ENCODE results near the gene TALDO1. TPM values are rescaled to one million over a fixed set of nuclear protein-coding genes. Genes with fewer than 3 reads are reported as not detected.

Gene TALDO1
- total RNA-seq, 1 donor from 2014 or later, result 196 TPM

DNA sequence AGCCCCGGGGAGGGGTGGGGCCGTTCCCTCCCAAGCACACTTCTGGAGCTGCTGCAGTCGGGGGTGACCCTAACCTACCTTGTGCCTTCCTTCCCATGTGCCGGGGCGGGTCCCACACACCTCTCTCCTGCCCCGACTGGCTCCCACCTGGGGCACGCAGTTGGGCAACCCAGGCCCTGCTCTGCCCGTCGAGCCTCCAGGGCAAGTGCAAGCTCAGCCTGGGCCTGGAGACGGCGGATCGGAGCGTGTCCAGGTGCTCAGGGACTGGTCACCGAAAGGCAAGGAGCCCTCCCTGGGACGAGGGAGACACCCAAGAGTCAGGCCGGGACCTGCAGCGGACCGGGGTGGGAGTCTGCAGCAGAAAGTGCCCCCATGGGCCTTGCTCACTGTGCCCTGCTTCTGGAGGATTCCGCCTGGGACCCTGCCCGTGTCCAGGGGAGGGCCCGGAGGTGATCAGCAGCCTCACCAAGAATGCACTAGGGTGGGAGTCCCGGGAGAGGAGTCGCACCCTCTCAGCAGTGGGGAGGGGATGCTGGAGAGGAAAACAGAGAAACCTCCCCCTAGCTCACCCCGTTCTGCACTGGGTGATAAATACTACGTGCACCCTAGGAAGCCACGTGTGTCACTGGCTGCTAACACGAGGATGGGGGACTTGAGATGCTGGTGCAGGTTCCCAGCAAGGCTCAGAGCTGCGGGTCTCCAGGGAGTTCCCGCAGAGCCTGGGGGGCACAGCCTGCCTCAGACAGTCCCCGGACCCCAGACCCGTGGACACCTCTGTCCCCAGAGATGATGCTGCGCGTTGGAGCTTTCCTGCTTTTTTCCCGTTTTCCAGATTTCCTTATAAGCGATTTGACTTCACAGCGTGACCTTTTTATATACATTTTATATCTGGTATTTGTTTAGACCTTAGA is 35.3 kb downstream of the TALDO1 start:
- H3K4me3 ChIP-seq, result no peak overlapping the region
- peaks cover 6% of the 10 kb centered on the region for H3K4me1 ChIP-seq
- DNase-seq, result no peak
- TF ChIP-seq, protein P1, sequence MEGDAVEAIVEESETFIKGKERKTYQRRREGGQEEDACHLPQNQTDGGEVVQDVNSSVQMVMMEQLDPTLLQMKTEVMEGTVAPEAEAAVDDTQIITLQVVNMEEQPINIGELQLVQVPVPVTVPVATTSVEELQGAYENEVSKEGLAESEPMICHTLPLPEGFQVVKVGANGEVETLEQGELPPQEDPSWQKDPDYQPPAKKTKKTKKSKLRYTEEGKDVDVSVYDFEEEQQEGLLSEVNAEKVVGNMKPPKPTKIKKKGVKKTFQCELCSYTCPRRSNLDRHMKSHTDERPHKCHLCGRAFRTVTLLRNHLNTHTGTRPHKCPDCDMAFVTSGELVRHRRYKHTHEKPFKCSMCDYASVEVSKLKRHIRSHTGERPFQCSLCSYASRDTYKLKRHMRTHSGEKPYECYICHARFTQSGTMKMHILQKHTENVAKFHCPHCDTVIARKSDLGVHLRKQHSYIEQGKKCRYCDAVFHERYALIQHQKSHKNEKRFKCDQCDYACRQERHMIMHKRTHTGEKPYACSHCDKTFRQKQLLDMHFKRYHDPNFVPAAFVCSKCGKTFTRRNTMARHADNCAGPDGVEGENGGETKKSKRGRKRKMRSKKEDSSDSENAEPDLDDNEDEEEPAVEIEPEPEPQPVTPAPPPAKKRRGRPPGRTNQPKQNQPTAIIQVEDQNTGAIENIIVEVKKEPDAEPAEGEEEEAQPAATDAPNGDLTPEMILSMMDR (IDR thresholded peaks at IDR 0.05), result no peak
- H3K27ac ChIP-seq, result no peak overlapping the region
- no peak for ATAC-seq
- no peaks in the 10 kb centered on the region for H3K27me3 ChIP-seq
- H3K36me3 ChIP-seq, result no peaks in the 10 kb centered on the region
- intact Hi-C loops (cut with DNase I), result no loop called here
- H3K9me3 ChIP-seq, result no peaks in the 10 kb centered on the region

- Histone ChIP-seq H3K27me3 (no peaks in the 10 kb centered on the region), H3K4me1 (no peaks in the 10 kb centered on the region), H3K9me3 (no peaks in the 10 kb centered on the region), H3K36me3 (no peaks in the 10 kb centered on the region), H3K4me3 (no peak overlapping the region), H3K27ac (no peak overlapping the region)
- TF ChIP-seq, protein P1 (IDR thresholded peaks at IDR 0.05), result peak; percentile 67
- DNase-seq (peak; percentile 92), ATAC-seq (peak; percentile 91)
- intact Hi-C loops (cut with DNase I), result no loop called here
Measured at GRCh38 chr11:783581-784015, 36.3 kb downstream of the TALDO1 start.

- Histone ChIP-seq H3K4me3 (no peak overlapping the region), H3K9me3 (no peaks in the 10 kb centered on the region), H3K27ac (no peak overlapping the region), H3K36me3 (no peaks in the 10 kb centered on the region), H3K27me3 (no peaks in the 10 kb centered on the region), H3K4me1 (no peaks in the 10 kb centered on the region)
- ATAC-seq (no peak), DNase-seq (no peak)
- intact Hi-C loops (cut with DNase I), result no loop called here
- TF ChIP-seq, protein P1 (IDR thresholded peaks at IDR 0.05), result no peak
Measured at GRCh38 chr11:786235-787083, 39.2 kb downstream of the TALDO1 start.

DNA sequence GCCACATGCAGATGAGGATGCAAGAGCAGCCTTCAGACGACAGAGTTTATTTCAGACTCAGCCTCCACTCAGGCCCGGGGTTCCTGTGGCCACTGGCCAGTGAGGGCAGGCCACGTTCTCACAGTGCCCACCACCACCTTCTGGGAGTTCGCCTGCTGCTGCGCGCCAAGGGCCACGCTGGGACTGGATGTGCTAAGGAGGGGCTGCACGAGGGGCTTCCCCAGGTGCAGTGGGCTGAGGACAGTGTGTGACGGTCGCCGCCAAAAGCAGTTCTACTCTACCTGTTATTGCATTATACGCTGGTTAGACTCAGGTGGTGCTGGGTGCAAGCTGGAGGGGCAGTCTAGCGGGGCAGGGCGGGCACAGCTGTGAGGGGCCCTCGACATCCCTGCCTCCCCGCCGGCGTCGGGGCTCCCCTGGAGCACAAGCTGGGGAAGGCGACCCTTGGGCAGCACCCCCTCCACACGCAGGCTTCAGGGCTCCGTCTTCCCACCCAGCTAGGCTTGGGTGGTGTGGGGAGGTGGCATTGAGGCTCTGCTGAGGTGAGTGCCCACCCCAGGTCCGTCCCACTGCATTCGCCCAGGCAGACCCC is 39.9 kb downstream of the TALDO1 start:
- Histone ChIP-seq H3K27ac (no peak overlapping the region), H3K36me3 (peaks cover 6% of the 10 kb centered on the region), H3K27me3 (no peaks in the 10 kb centered on the region), H3K9me3 (no peaks in the 10 kb centered on the region), H3K4me1 (no peaks in the 10 kb centered on the region), H3K4me3 (no peak overlapping the region)
- ATAC-seq (no peak), DNase-seq (no peak)
- TF ChIP-seq, protein P1 (IDR thresholded peaks at IDR 0.05), result no peak
- intact Hi-C loops (cut with DNase I), result no loop called here

- DNase-seq (no peak), ATAC-seq (no peak)
- intact Hi-C loops (cut with DNase I), result no loop called here
- no peaks in the 10 kb centered on the region for H3K9me3 ChIP-seq
- H3K4me3 ChIP-seq, result no peak overlapping the region
- H3K4me1 ChIP-seq, result no peaks in the 10 kb centered on the region
- H3K27me3 ChIP-seq, result no peaks in the 10 kb centered on the region
- H3K27ac ChIP-seq, result no peak overlapping the region
- H3K36me3 ChIP-seq, result peaks cover 7% of the 10 kb centered on the region
- TF ChIP-seq, protein P1 (IDR thresholded peaks at IDR 0.05), result no peak
Measured at GRCh38 chr11:788009-788640, 40.9 kb downstream of the TALDO1 start.
